Activated CD4-positive, alpha-beta memory T cell treated with anti-CD3 and anti-CD28 coated beads, Interleukin-2, amount 10 ng/mL, durations not matched to agents 7 days and 5 days (primary cell): Measurements from ENCODE around the gene LGMN. TPM values are rescaled to one million over a fixed set of nuclear protein-coding genes. Genes with fewer than 3 reads are reported as not detected.
"Not testable (repeated sequence)": the region's sequence is repeated elsewhere in the genome, so short reads cannot be mapped to it uniquely, and the experiment has no call there.

ENCODE experiments used
- CTCF ChIA-PET: fragments of 350-600 bp; sonication (Branson Sonifier 250); formaldehyde crosslinking; loops from one replicate; lab custom pipeline; 2021; ENCODE audit warnings: antibody characterized with exemption, inconsistent platforms; lab: Charles Lee
- POLR2A ChIA-PET: fragments of 350-600 bp; sonication (Branson Sonifier 250); formaldehyde crosslinking; loops from one replicate; lab custom pipeline; 2021; ENCODE audit warnings: antibody characterized with exemption; lab: Charles Lee
- DNase-seq: peaks from one replicate; pipeline ENCODE4 v3.0.0-alpha.2; 2020
- H3K27ac Mint-ChIP-seq: one replicate; pipeline ENCODE4 v1.8.0; 2021; ENCODE audit warnings: mild to moderate bottlenecking, mixed read lengths
- H3K27me3 Mint-ChIP-seq: one replicate; pipeline ENCODE4 v1.8.0; 2021; ENCODE audit warnings: mixed read lengths
- H3K36me3 Mint-ChIP-seq: one replicate; pipeline ENCODE4 v1.8.0; 2021; ENCODE audit warnings: low read depth, mixed read lengths
- H3K4me1 Mint-ChIP-seq: one replicate; pipeline ENCODE4 v1.8.0; 2021; ENCODE audit warnings: mixed read lengths
- H3K4me3 Mint-ChIP-seq: one replicate; pipeline ENCODE4 v1.8.0; 2021; ENCODE audit warnings: mild to moderate bottlenecking, mixed read lengths
- H3K9me3 Mint-ChIP-seq: one replicate; pipeline ENCODE4 v1.8.0; 2021; ENCODE audit warnings: mixed read lengths
- total RNA-seq, 2 experiments: library from RNA; stranded (reverse); gene quantifications; one replicate each; pipeline ENCODE4 v1.2.3, GENCODE V29; 2021

Gene LGMN
- total RNA-seq, 2 experiments from 2014 or later, result 5.3 to 5.9 TPM

GRCh38 chr14:92780444-92781232, 32.2 kb upstream of the LGMN start:
- no peaks in the 10 kb centered on the region for H3K9me3 Mint-ChIP-seq

GRCh38 chr14:92778868-92779565, 30.6 kb upstream of the LGMN start:
- DNase-seq, H3K9me3 Mint-ChIP-seq, H3K27ac Mint-ChIP-seq, H3K4me3 Mint-ChIP-seq, H3K36me3 Mint-ChIP-seq, H3K27me3 Mint-ChIP-seq, CTCF ChIA-PET: not testable (repeated sequence)
- POLR2A ChIA-PET, result interaction anchor here (1.0 kb wide), 1 partner anchor 55 kb away, joined by 3 read pairs; no protein-coding TSS in a partner anchor
- H3K4me1 Mint-ChIP-seq, result peaks cover 35% of the 10 kb centered on the region

More at GRCh38 chr14:92780444-92781232, 32.2 kb upstream of the LGMN start:
- peak; percentile 26 for DNase-seq
- H3K27me3 Mint-ChIP-seq, result peaks cover 2% of the 10 kb centered on the region
- H3K27ac Mint-ChIP-seq, result no peak overlapping the region
- POLR2A ChIA-PET, result interaction anchor here (0.7 to 1.5 kb wide), 5 partner anchors 13 to 67 kb away, joined by 3 to 4 read pairs (median 4); no protein-coding TSS in a partner anchor
- no peak overlapping the region for H3K4me3 Mint-ChIP-seq
- CTCF ChIA-PET, result interaction anchor here (0.9 to 1.7 kb wide), 8 partner anchors 47 to 99 kb away, joined by 3 to 17 read pairs (median 4); no protein-coding TSS in a partner anchor
- peaks cover 23% of the 10 kb centered on the region for H3K4me1 Mint-ChIP-seq
- no peaks in the 10 kb centered on the region for H3K36me3 Mint-ChIP-seq

- H3K9me3 Mint-ChIP-seq, H3K36me3 Mint-ChIP-seq, H3K4me3 Mint-ChIP-seq, H3K27me3 Mint-ChIP-seq, H3K27ac Mint-ChIP-seq: not testable (repeated sequence)
- POLR2A ChIA-PET, result interaction anchor here (1.2 kb wide), 1 partner anchor 47 kb away, joined by 5 read pairs; no protein-coding TSS in a partner anchor
- CTCF ChIA-PET, result interaction anchor here (0.6 to 0.8 kb wide), 3 partner anchors 8 to 92 kb away, joined by 3 to 4 read pairs (median 3); no protein-coding TSS in a partner anchor
- peaks cover 35% of the 10 kb centered on the region for H3K4me1 Mint-ChIP-seq
- DNase-seq, result peak; percentile 48
Measured at GRCh38 chr14:92775292-92775691, 26.9 kb upstream of the LGMN start.

- no peaks in the 10 kb centered on the region for H3K9me3 Mint-ChIP-seq
- peaks cover 35% of the 10 kb centered on the region for H3K4me1 Mint-ChIP-seq
- no peak overlapping the region for H3K27ac Mint-ChIP-seq
- peaks cover 2% of the 10 kb centered on the region for H3K36me3 Mint-ChIP-seq
- no peak overlapping the region for H3K4me3 Mint-ChIP-seq
- POLR2A ChIA-PET, result no interaction called here
- no peak for DNase-seq
- CTCF ChIA-PET, result interaction anchor here (0.7 kb wide), 1 partner anchor 92 kb away, joined by 4 read pairs; no protein-coding TSS in a partner anchor
- H3K27me3 Mint-ChIP-seq, result peaks cover 2% of the 10 kb centered on the region
Measured at GRCh38 chr14:92774572-92774971, 26.1 kb upstream of the LGMN start.

GRCh38 chr14:92770484-92770883, 22.1 kb upstream of the LGMN start:
- Mint-ChIP-seq H3K36me3 (peaks cover 2% of the 10 kb centered on the region), H3K4me3 (no peak overlapping the region), H3K27me3 (peaks cover 12% of the 10 kb centered on the region), H3K4me1 (peaks cover 50% of the 10 kb centered on the region), H3K27ac (peak overlapping the region; percentile 45), H3K9me3 (no peaks in the 10 kb centered on the region)
- CTCF ChIA-PET, result no interaction called here
- POLR2A ChIA-PET, result no interaction called here
- no peak for DNase-seq

- Mint-ChIP-seq H3K9me3 (no peaks in the 10 kb centered on the region), H3K27me3 (peaks cover 14% of the 10 kb centered on the region), H3K4me3 (no peak overlapping the region), H3K36me3 (peaks cover 2% of the 10 kb centered on the region), H3K4me1 (peaks cover 36% of the 10 kb centered on the region), H3K27ac (peak overlapping the region; percentile 21)
- CTCF ChIA-PET, result interaction anchor here (0.7 kb wide), 1 partner anchor 261 kb away, joined by 4 read pairs; no protein-coding TSS in a partner anchor
- DNase-seq, result no peak
- POLR2A ChIA-PET, result interaction anchor here (1.7 kb wide), 1 partner anchor 9 kb away, joined by 4 read pairs; no protein-coding TSS in a partner anchor
Measured at GRCh38 chr14:92768795-92769194, 20.4 kb upstream of the LGMN start.

- peaks cover 16% of the 10 kb centered on the region for H3K27me3 Mint-ChIP-seq
- not testable (repeated sequence) for H3K9me3 Mint-ChIP-seq, H3K36me3 Mint-ChIP-seq, H3K4me3 Mint-ChIP-seq
- H3K27ac Mint-ChIP-seq, result peak overlapping the region; percentile 52
- ChIA-PET POLR2A (interaction anchor here (0.7 to 1.7 kb wide), 7 partner anchors 9 to 183 kb away, joined by 3 to 4 read pairs (median 4); partner anchors contain the start of gene LGMN), CTCF (interaction anchor here (0.7 to 1.5 kb wide), 4 partner anchors 14 to 261 kb away, joined by 3 to 5 read pairs (median 4); no protein-coding TSS in a partner anchor)
- peaks cover 36% of the 10 kb centered on the region for H3K4me1 Mint-ChIP-seq
- DNase-seq, result peak; percentile 65
Measured at GRCh38 chr14:92768236-92768635, 19.8 kb upstream of the LGMN start.

GRCh38 chr14:92763666-92764631, 15.5 kb upstream of the LGMN start:
- Mint-ChIP-seq H3K4me1 (peaks cover 35% of the 10 kb centered on the region), H3K27me3 (peaks cover 39% of the 10 kb centered on the region)
- ChIA-PET POLR2A (interaction anchor here (3.4 kb wide), 1 partner anchor 14 kb away, joined by 7 read pairs; the partner anchor contains the start of gene LGMN), CTCF (interaction anchor here (1.9 kb wide), 1 partner anchor 21 kb away, joined by 4 read pairs; no protein-coding TSS in a partner anchor)
- H3K9me3 Mint-ChIP-seq, DNase-seq, H3K4me3 Mint-ChIP-seq, H3K36me3 Mint-ChIP-seq, H3K27ac Mint-ChIP-seq: not testable (repeated sequence)

- no peak for DNase-seq
- H3K4me3 Mint-ChIP-seq, result no peak overlapping the region
- ChIA-PET POLR2A (no interaction called here), CTCF (no interaction called here)
- H3K36me3 Mint-ChIP-seq, result no peaks in the 10 kb centered on the region
- no peak overlapping the region for H3K27ac Mint-ChIP-seq
- H3K9me3 Mint-ChIP-seq, result peaks cover 5% of the 10 kb centered on the region
- peaks cover 27% of the 10 kb centered on the region for H3K27me3 Mint-ChIP-seq
- H3K4me1 Mint-ChIP-seq, result peaks cover 22% of the 10 kb centered on the region
Measured at GRCh38 chr14:92760524-92760805, 12.0 kb upstream of the LGMN start.

GRCh38 chr14:92759679-92760523, 11.5 kb upstream of the LGMN start:
- H3K4me3 Mint-ChIP-seq, result no peak overlapping the region
- H3K27me3 Mint-ChIP-seq, result peaks cover 29% of the 10 kb centered on the region
- DNase-seq, result no peak
- H3K27ac Mint-ChIP-seq, result peak overlapping the region; percentile 4
- no peaks in the 10 kb centered on the region for H3K36me3 Mint-ChIP-seq
- CTCF ChIA-PET, result no interaction called here
- H3K9me3 Mint-ChIP-seq, result peaks cover 5% of the 10 kb centered on the region
- POLR2A ChIA-PET, result interaction anchor here (1.0 to 1.2 kb wide), 2 partner anchors 9 to 20 kb away, joined by 3 to 4 read pairs; no protein-coding TSS in a partner anchor
- H3K4me1 Mint-ChIP-seq, result peaks cover 24% of the 10 kb centered on the region

GRCh38 chr14:92759300-92759678, 10.9 kb upstream of the LGMN start:
- ChIA-PET CTCF (no interaction called here), POLR2A (interaction anchor here (1.0 to 1.2 kb wide), 2 partner anchors 9 to 21 kb away, joined by 3 to 4 read pairs; no protein-coding TSS in a partner anchor)
- H3K4me1 Mint-ChIP-seq, result peaks cover 24% of the 10 kb centered on the region
- no peak for DNase-seq
- no peaks in the 10 kb centered on the region for H3K36me3 Mint-ChIP-seq
- no peak overlapping the region for H3K27ac Mint-ChIP-seq
- no peak overlapping the region for H3K4me3 Mint-ChIP-seq
- peaks cover 28% of the 10 kb centered on the region for H3K27me3 Mint-ChIP-seq
- peaks cover 5% of the 10 kb centered on the region for H3K9me3 Mint-ChIP-seq
